Activated CD4-positive, alpha-beta T cell treated with anti-CD3 and anti-CD28 coated beads for 36 hours (primary cell): ENCODE measurements around the gene GPS1. TPM values are rescaled to one million over a fixed set of nuclear protein-coding genes. Genes with fewer than 3 reads are reported as not detected.

Experiments used
- ATAC-seq: fragments of 200-7000 bp; cut with Tn5 transposase; one replicate; pipeline ENCODE4 v1.10.0; 2021; ENCODE audit warnings: mild to moderate bottlenecking, moderate library complexity
- CTCF ChIA-PET: fragments of 350-600 bp; sonication (Branson Sonifier 250); formaldehyde crosslinking; loops from one replicate; lab custom pipeline; 2021; ENCODE audit warnings: antibody characterized with exemption; lab: Charles Lee
- POLR2A ChIA-PET: fragments of 350-600 bp; sonication (Branson Sonifier 250); formaldehyde crosslinking; loops from one replicate; lab custom pipeline; 2021; ENCODE audit warnings: antibody characterized with exemption, inconsistent platforms; lab: Charles Lee
- DNase-seq: peaks from one replicate; pipeline ENCODE4 v3.0.0-alpha.2; 2020
- H3K27ac Mint-ChIP-seq: one replicate; pipeline ENCODE4 v1.8.0; 2021; ENCODE audit warnings: mixed read lengths
- H3K27me3 Mint-ChIP-seq: one replicate; pipeline ENCODE4 v1.8.0; 2021; ENCODE audit warnings: mixed read lengths
- H3K36me3 Mint-ChIP-seq: one replicate; pipeline ENCODE4 v1.8.0; 2021; ENCODE audit warnings: low read depth, mixed read lengths
- H3K4me1 Mint-ChIP-seq: one replicate; pipeline ENCODE4 v1.8.0; 2021; ENCODE audit warnings: mixed read lengths
- H3K4me3 Mint-ChIP-seq: one replicate; pipeline ENCODE4 v1.8.0; 2021; ENCODE audit warnings: mild to moderate bottlenecking, moderate library complexity, mixed read lengths
- H3K9me3 Mint-ChIP-seq: one replicate; pipeline ENCODE4 v1.8.0; 2021; ENCODE audit warnings: low read depth, mixed read lengths
- intact Hi-C, 2 experiments: fragments of 100-400 bp; cut with DNase I in 1 of 2; cut with micrococcal nuclease in 1 of 2; formaldehyde crosslinking; loops; one replicate each; pipeline versions ENCODE4 v1.14.2 to v1.15.1; 2022 to 2024; cut with DNase I, micrococcal nuclease
- total RNA-seq, 2 experiments: library from RNA; stranded (reverse); gene quantifications; one replicate each; pipeline ENCODE4 v1.2.3, GENCODE V29; 2021

The GPS1 gene
- total RNA-seq, 2 experiments from 2014 or later, result 69.0 to 73.5 TPM

DNA sequence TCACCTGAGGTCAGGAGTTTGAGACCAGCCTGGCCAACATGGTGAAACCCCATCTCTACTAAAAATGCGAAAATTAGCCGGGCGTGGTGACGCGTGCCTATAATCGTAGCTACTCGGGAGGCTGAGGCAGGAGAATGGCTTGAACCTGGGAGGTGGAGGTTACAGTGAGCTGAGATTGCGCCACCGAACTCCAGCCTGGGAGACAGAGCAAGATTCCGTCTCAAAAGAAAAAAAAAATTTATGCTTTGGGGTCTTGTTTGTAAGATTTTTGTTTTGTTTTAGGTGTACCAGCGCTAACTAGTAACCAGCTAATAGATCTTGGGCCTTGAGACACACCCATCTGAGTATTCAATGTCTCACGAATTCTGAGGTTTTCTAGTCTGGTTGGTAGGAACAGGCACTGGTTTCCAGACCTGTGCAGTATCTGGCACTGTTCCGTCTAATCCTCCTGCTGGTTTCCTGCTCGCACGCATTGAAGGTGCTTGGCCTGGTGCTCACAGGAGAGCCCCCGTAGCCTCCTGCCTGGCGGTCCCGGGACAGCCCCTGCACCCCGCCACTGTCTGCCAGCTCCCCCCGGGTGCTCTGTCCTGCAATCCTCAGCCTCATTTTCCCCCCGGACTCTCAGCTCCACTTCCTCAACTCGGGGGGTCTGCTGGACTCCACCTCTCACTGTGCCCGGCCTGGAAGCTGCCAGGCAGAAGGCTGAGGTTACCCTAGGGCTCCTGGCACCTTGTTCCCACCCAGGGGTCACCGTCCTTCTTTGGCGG, 24.5 kb downstream of the GPS1 start:
- ATAC-seq (no peak), DNase-seq (no peak)
- CTCF ChIA-PET, result interaction anchor here (0.6 to 0.9 kb wide), 2 partner anchors 12 to 366 kb away, joined by 3 read pairs; no protein-coding TSS in a partner anchor
- Mint-ChIP-seq H3K4me1 (no peaks in the 10 kb centered on the region), H3K9me3 (no peaks in the 10 kb centered on the region), H3K27me3 (no peaks in the 10 kb centered on the region), H3K4me3 (no peak overlapping the region), H3K27ac (no peak overlapping the region), H3K36me3 (peaks cover 10% of the 10 kb centered on the region)
- POLR2A ChIA-PET, result interaction anchor here (1.2 kb wide), 1 partner anchor 23 kb away, joined by 3 read pairs; no protein-coding TSS in a partner anchor
- intact Hi-C loops, result no loop called here

DNA sequence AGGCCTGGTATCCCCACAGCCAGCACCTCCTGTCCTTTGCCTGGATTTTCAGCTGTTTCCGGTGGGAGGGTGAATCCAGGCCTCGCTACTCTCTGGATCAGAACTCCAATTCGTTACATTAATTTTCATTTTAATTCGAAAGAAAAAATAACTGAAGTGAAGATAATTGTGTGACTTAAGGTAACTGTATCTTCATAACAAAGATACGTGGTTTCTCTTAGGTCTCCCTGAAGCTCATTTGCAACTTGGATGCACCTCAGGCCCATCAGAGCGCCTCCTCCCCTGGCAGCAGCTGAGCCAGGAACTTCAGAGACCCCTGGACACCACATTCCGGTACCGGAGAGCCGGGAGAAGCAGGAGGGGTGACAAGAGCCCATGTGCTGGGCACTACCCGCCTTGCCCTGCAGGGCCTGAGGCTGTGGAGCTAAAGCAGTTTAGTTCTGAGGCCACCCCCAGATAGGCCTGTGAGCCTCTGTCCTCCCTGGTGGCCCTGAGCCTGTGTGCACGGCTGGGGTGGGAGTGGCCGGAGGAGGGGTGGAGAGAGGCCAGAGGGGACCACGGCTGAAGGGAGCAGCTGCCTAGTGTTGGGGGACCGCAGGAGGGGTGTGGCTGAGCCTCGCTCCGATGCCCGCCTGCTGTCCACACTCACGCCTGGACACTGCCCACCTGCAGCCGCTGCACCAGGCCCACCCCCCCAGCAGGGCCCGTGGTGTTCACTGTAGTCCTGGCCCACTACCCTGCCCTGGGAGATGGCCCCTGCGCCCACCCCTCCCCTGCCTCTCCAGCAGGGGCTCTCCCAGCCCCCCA, 25.3 kb downstream of the GPS1 start:
- POLR2A ChIA-PET, result interaction anchor here (1.2 kb wide), 1 partner anchor 22 kb away, joined by 3 read pairs; no protein-coding TSS in a partner anchor

DNA sequence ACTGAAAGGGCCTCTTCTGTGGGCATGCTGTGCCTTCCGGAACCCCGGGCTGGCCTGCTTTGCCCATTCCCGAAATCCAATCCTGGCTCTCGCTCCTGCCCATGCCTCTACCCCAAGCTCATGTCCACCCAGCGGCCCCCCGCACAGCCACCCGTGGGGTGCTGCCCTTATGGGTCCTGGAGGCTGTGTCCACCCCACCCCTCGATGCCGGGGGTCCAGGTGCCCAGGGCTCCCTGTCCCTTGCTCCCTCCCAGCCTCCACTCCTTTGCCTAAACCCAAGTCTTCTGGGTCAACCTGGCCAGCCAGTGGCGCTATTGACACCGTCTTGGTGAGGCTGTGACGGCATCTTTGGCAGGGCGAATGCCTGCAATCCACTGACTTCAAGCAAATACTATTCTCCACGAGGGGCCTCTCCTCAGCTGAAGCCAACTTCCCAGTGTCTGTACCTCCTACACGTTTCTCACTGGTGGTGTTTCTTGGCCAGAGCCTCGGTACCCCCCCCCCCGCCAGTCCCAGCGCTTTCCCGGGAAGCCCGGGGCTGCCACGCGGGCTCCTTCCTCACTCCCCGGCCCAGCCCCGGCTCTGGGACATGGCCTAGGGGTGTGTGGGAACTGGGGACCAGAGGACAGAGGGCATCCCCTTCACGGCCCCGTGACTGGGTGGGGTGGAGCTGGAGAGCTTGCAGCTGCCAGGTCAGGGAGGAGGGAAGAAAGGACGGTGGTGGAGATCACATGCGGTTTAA, 26.1 kb downstream of the GPS1 start:
- intact Hi-C loops, result no loop called here
- Mint-ChIP-seq H3K27me3 (no peaks in the 10 kb centered on the region), H3K27ac (no peak overlapping the region), H3K36me3 (peaks cover 11% of the 10 kb centered on the region), H3K4me1 (no peaks in the 10 kb centered on the region), H3K4me3 (no peak overlapping the region), H3K9me3 (no peaks in the 10 kb centered on the region)
- DNase-seq (no peak), ATAC-seq (no peak)
- ChIA-PET CTCF (interaction anchor here (0.7 kb wide), 1 partner anchor 477 kb away, joined by 3 read pairs; no protein-coding TSS in a partner anchor), POLR2A (no interaction called here)

More for the DNA sequence above, 25.3 kb downstream of the GPS1 start:
- Mint-ChIP-seq H3K4me3 (no peak overlapping the region), H3K4me1 (no peaks in the 10 kb centered on the region), H3K36me3 (peaks cover 10% of the 10 kb centered on the region), H3K27ac (no peak overlapping the region), H3K9me3 (no peaks in the 10 kb centered on the region), H3K27me3 (no peaks in the 10 kb centered on the region)
- no peak for DNase-seq
- peak; percentile 13 for ATAC-seq
- intact Hi-C loops, result no loop called here
- CTCF ChIA-PET, result interaction anchor here (0.6 to 0.9 kb wide), 3 partner anchors 13 to 478 kb away, joined by 3 read pairs; no protein-coding TSS in a partner anchor

DNA sequence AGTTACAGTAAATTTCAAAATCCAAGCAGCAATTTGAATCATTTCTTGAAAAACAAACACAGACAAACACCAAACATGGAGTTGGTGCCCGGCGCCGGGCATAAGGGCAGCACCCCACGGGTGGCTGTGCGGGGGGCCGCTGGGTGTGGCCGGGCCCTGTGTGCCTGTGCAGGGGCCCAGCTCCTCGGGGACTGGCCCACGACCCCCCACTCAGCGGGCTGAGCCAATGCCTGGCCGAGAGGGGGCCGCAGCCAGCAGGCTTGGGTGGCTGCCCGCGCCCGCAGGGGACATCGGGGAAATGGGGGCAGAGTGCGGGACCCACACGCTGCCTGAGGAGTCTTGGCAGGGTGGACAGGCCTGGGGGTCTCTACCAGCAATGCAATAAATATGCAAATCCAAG, 26.7 kb downstream of the GPS1 start:
- H3K9me3 Mint-ChIP-seq, result no peaks in the 10 kb centered on the region
- CTCF ChIA-PET, result no interaction called here
- H3K27me3 Mint-ChIP-seq, result no peaks in the 10 kb centered on the region
- H3K4me3 Mint-ChIP-seq, result no peak overlapping the region
- intact Hi-C loops, result no loop called here
- POLR2A ChIA-PET, result no interaction called here
- ATAC-seq (no peak), DNase-seq (no peak)
- H3K36me3 Mint-ChIP-seq, result peaks cover 18% of the 10 kb centered on the region
- H3K27ac Mint-ChIP-seq, result no peak overlapping the region
- no peaks in the 10 kb centered on the region for H3K4me1 Mint-ChIP-seq

DNA sequence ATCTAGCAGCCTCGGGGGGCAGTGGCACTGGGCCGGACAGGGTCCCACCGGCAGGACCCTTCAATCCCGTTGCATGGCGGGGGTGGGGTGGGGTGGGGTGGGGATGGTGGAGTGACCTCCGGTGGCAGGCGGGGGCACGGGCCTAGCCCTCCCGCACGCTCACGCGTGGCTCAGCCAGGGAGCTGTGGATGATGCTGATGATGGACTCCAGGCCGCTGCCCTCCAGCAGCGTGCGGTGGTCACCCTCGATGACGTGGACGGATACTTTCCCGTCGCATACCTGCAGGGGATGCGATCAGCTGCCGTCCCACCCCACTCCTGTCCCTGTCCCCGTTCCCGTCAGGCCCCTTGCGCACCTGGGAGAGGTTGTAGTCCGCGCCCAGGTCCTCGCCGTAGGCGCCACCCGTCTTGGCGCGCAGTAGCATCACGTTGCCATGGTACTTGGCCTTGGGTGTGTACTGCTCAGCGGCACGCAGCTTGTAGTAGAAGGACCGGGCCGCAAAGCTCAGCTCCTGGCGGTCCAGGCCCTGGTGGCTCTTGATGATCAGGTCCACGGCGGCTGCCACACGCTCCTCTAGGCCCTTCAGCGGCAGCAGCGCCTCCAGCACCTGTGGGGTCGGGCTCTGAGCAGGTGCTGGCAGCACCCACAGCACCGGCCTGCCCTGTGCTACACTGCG, 27.4 kb downstream of the GPS1 start:
- ChIA-PET CTCF (no interaction called here), POLR2A (no interaction called here)
- H3K4me1 Mint-ChIP-seq, result no peaks in the 10 kb centered on the region
- ATAC-seq (no peak), DNase-seq (no peak)
- H3K36me3 Mint-ChIP-seq, result peaks cover 20% of the 10 kb centered on the region
- intact Hi-C loops, result no loop called here
- no peaks in the 10 kb centered on the region for H3K27me3 Mint-ChIP-seq
- H3K27ac Mint-ChIP-seq, result no peak overlapping the region
- H3K9me3 Mint-ChIP-seq, result no peaks in the 10 kb centered on the region
- H3K4me3 Mint-ChIP-seq, result no peak overlapping the region

DNA sequence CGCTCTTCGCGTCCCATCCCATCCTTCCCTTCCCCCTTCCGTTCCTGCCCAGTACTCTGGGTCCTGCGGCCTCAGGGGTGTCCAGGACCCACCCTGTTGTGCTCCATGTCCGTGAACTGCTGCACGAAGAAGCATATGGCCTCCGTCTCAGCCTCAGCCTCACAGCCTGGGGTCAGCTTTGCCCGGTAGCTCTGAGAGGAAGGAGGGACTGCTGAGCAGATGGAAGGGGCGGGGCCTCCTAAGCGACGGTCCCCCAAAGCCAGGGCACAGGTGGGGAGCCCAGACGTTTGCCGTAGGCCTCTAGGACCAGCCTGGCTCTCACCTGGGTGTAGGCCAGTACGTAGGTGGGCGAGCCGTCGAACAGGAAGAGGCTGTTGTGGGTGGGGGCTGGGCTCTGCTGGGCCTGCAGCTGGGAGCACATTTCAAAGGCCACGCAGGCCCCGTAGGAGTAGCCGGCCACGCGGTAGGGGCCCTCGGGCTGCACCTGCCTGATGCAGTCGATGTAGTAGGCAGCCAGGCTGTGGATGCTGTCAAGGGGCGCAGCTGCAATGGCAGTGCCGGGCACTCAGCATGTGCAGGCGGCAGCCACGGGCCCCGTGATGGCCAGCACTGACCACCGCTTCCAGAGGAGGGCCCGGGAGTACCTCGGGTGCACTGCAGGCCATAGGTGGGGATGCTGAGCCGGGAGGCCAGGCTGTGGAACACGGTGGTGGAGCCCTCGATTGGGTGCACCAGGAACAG, 28.5 kb downstream of the GPS1 start:
- ChIA-PET CTCF (no interaction called here), POLR2A (no interaction called here)
- H3K9me3 Mint-ChIP-seq, result no peaks in the 10 kb centered on the region
- no peak overlapping the region for H3K4me3 Mint-ChIP-seq
- ATAC-seq, result no peak
- DNase-seq, result no peak
- no peak overlapping the region for H3K27ac Mint-ChIP-seq
- H3K36me3 Mint-ChIP-seq, result peaks cover 24% of the 10 kb centered on the region
- intact Hi-C loops, result no loop called here
- no peaks in the 10 kb centered on the region for H3K4me1 Mint-ChIP-seq
- H3K27me3 Mint-ChIP-seq, result no peaks in the 10 kb centered on the region

DNA sequence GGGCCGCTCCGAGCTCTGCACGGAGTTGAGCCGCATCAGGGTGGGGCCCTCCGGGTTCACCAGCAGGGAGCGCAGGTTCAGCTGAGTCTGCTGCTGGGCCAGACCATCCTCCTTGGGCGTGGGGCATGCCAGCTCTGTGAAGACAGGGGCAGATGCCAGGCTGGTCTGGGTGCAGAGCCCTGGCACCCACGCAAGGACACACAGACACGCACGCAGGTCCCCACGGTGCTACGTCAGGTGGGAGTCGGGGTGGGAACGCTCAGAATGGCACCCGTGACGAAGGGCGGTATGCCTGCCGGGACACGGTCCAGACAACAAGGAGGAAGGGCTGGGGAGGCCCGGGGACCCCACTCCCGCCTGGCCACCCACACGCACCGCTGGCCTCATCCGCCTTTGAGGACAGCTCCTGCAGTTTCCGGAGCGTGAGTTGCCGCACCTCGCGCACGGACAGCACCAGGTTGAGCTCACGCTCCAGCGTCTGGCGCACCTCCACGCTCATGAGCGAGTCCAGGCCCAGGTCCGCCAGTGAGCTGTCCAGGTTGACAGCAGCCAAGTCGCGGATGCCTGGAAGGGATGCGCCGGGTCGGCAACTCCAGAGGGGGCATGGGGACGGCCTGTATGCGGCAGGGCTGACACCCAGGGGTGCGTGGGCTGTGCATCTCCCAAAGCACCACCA, 29.2 kb downstream of the GPS1 start:
- Mint-ChIP-seq H3K4me3 (no peak overlapping the region), H3K36me3 (peaks cover 24% of the 10 kb centered on the region), H3K4me1 (no peaks in the 10 kb centered on the region), H3K9me3 (no peaks in the 10 kb centered on the region), H3K27ac (no peak overlapping the region), H3K27me3 (no peaks in the 10 kb centered on the region)
- ATAC-seq (no peak), DNase-seq (no peak)
- POLR2A ChIA-PET, result no interaction called here
- CTCF ChIA-PET, result no interaction called here
- intact Hi-C loops, result no loop called here

DNA sequence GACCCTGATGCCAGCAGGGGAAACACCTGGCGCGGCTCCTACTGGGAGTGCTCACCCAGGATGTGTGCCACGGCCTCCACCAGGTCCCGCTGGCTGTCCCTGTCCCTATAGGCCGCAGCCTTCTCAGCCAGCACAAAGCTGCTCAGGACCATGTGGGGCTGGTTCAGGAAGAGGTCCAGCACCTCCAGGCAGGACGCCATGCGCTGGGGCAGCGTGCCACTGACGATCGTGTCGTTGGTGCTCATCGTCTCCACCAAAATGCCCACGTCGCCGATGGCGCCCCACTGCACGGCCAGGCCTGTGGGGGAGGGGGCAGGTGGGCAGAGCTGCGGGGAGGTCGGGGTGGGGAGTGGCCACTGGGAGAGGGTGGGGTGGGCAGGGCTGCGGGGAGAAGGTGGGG, 29.8 kb downstream of the GPS1 start:
- Mint-ChIP-seq H3K27me3 (no peaks in the 10 kb centered on the region), H3K27ac (no peak overlapping the region), H3K4me3 (no peak overlapping the region), H3K9me3 (no peaks in the 10 kb centered on the region), H3K4me1 (no peaks in the 10 kb centered on the region), H3K36me3 (peaks cover 24% of the 10 kb centered on the region)
- DNase-seq, result no peak
- no peak for ATAC-seq
- CTCF ChIA-PET, result no interaction called here
- POLR2A ChIA-PET, result no interaction called here
- intact Hi-C loops, result no loop called here

DNA sequence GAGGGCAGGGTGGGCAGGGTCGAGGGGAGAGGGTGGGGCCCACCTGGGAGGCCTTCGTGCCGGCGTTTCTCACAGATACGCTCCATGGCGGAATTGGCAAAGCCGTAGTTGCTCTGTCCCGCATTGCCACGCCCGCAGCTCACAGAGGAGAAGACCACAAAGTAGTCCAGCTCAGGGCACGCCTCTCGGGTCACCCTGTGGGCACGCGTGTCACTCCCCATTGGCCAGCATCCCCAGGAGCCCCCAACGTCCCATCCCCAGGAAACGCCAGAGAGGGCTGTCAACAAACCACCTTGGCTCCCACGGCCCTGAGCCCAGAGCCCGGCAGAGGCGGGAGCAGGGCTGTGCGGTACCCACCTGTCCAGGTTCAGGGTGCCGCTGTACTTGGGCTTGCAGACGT, 30.3 kb downstream of the GPS1 start:
- Mint-ChIP-seq H3K27me3 (no peaks in the 10 kb centered on the region), H3K4me1 (no peaks in the 10 kb centered on the region), H3K36me3 (peaks cover 24% of the 10 kb centered on the region), H3K4me3 (no peak overlapping the region), H3K9me3 (no peaks in the 10 kb centered on the region), H3K27ac (no peak overlapping the region)
- ATAC-seq (no peak), DNase-seq (no peak)
- intact Hi-C loops, result no loop called here
- ChIA-PET CTCF (no interaction called here), POLR2A (no interaction called here)

DNA sequence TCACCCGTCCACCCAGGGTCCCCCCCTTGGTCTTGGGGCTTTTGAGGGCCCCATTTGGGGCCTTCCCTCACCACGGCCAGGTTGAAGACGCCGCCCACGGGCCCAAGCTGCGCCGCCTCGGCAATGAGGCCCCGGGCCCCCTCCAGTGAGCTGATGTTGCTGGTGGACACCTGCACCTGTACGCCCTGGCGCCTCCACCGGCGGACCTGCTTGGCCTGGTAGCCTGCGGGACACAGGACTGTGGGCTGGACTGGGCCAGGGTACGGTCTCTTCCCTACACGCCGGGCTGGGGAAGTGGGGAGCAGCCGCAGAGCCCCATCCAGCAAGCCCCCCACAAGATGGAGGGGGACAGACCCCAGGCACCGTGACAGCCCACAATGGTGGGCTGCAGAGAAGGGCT, 30.8 kb downstream of the GPS1 start:
- H3K9me3 Mint-ChIP-seq, result no peaks in the 10 kb centered on the region
- H3K36me3 Mint-ChIP-seq, result peaks cover 24% of the 10 kb centered on the region
- ChIA-PET CTCF (no interaction called here), POLR2A (no interaction called here)
- ATAC-seq (no peak), DNase-seq (no peak)
- H3K27ac Mint-ChIP-seq, result no peak overlapping the region
- H3K4me1 Mint-ChIP-seq, result no peaks in the 10 kb centered on the region
- H3K4me3 Mint-ChIP-seq, result no peak overlapping the region
- H3K27me3 Mint-ChIP-seq, result no peaks in the 10 kb centered on the region
- intact Hi-C loops, result no loop called here
